ENCODE data around the gene RGS14. TPM values are rescaled to one million over a fixed set of nuclear protein-coding genes. Genes with fewer than 3 reads are reported as not detected.

The RGS14 gene
- total RNA-seq, 1 donor: 3.5 TPM

- DNase-seq (ENCODE audit: low read depth): peak; percentile 77
- H3K4me3 ChIP-seq (ENCODE audit: low read depth, low read length): peak overlapping the region; percentile 58
- no peak for TF ChIP-seq CTCF (IDR thresholded peaks at IDR 0.05; ENCODE audit: insufficient read depth, low read depth, low read length)
Observed at GRCh38 chr5:177366528-177367322, 9.0 kb downstream of the RGS14 start.

DNA sequence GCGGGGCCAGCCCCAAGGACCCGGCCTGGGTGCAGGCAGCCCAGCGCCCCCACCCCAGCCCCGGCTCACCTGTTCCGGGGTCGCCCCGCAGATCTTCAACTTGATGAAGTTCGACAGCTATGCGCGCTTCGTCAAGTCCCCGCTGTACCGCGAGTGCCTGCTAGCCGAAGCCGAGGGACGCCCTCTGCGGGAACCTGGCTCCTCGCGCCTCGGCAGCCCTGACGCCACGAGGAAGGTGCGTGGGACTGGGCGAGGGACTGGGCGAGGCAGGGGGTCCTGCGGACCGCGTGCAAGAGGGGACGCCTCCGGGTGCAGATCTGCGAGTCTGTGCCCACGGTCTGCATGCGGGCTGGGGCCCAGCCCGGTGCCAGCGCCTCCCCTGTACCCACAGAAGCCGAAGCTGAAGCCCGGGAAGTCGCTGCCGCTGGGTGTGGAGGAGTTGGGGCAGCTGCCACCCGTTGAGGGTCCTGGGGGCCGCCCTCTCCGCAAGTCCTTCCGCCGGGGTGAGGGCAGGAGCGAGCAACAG is 9.7 kb downstream of the RGS14 start:
- DNase-seq (ENCODE audit: low read depth): no peak
- peak overlapping the region; percentile 58 for H3K4me3 ChIP-seq (ENCODE audit: low read depth, low read length)
- TF ChIP-seq CTCF (IDR thresholded peaks at IDR 0.05; ENCODE audit: insufficient read depth, low read depth, low read length): no peak

GRCh38 chr5:177367981-177368868 is 10.5 kb downstream of the RGS14 start:
- DNase-seq (ENCODE audit: low read depth): no peak
- TF ChIP-seq CTCF (IDR thresholded peaks at IDR 0.05; ENCODE audit: insufficient read depth, low read depth, low read length): no peak
- no peak overlapping the region for H3K4me3 ChIP-seq (ENCODE audit: low read depth, low read length)

GRCh38 chr5:177368869-177369644 is 11.3 kb downstream of the RGS14 start:
- peak; percentile 78 for TF ChIP-seq CTCF (IDR thresholded peaks at IDR 0.05; ENCODE audit: insufficient read depth, low read depth, low read length)
- no peak for DNase-seq (ENCODE audit: low read depth)
- H3K4me3 ChIP-seq (ENCODE audit: low read depth, low read length): no peak overlapping the region

GRCh38 chr5:177369645-177370440 is 12.1 kb downstream of the RGS14 start:
- H3K4me3 ChIP-seq (ENCODE audit: low read depth, low read length): no peak overlapping the region
- no peak for TF ChIP-seq CTCF (IDR thresholded peaks at IDR 0.05; ENCODE audit: insufficient read depth, low read depth, low read length)
- no peak for DNase-seq (ENCODE audit: low read depth)
